ENCODE measurements around the gene DHX35.

GRCh38 chr20:39004508-39004907, 42.4 kb downstream of the DHX35 start:
- TF ChIP-seq EZH2 (IDR thresholded peaks at IDR 0.05) (no peak), POLR2AphosphoS5 (IDR thresholded peaks at IDR 0.05; ENCODE audit: borderline replicate concordance, low read depth, low read length) (no peak), FOXP2 (optimal IDR thresholded peaks at IDR 0.05; ENCODE audit: control extremely low read depth, extremely low read length, insufficient read depth) (no peak)

Data from SK-N-MC (cell line).